ENCODE results near the gene ZNF750. TPM values are rescaled to one million over a fixed set of nuclear protein-coding genes. Genes with fewer than 3 reads are reported as not detected.

ZNF750 gene
- total and polyA plus RNA-seq, 2 experiments from 2014 or later, result 0.13 to 0.17 TPM

GRCh38 chr17:82849076-82849945, 9.5 kb upstream of the ZNF750 start:
- peaks cover 26% of the 10 kb centered on the region for H3K36me3 Mint-ChIP-seq (ENCODE audit: low read depth)
- H3K9me2 ChIP-seq (ENCODE audit: insufficient read depth), result no peaks in the 10 kb centered on the region

More at GRCh38 chr17:82849076-82849945, 9.5 kb upstream of the ZNF750 start:
- Mint-ChIP-seq H3K27ac (no peak overlapping the region), H3K27me3 (ENCODE audit: insufficient read depth, low read depth, poor library complexity) (peaks cover 7% of the 10 kb centered on the region), H3K4me3 (no peak overlapping the region; the same call in 2 of the 3 replicates), H3K9me3 (peaks cover 8% of the 10 kb centered on the region), H3K4me1 (peaks cover 6% of the 10 kb centered on the region)
- Histone ChIP-seq H4K20me1 (replicated peaks; ENCODE audit: insufficient read depth) (peaks cover 8% of the 10 kb centered on the region), H3K27me3 (ENCODE audit: insufficient read depth) (no peaks in the 10 kb centered on the region), H3K36me3 (ENCODE audit: insufficient read depth) (no peaks in the 10 kb centered on the region), H3K4me1 (ENCODE audit: insufficient read depth) (no peaks in the 10 kb centered on the region), H3K4me2 (no peak overlapping the region), H3K27ac (ENCODE audit: low read depth) (no peak overlapping the region), H2AFZ (no peak overlapping the region), H3F3A (replicated peaks; ENCODE audit: low read depth) (0 out of 2 replicates have a peak, but pooled peaks cover 2% of the 10 kb centered on the region), H3K4me3 (no peak overlapping the region), H3K79me2 (replicated peaks; ENCODE audit: insufficient read depth) (peaks cover 21% of the 10 kb centered on the region; the same call in 1 of the 2 replicates)
- ATAC-seq (no peak), DNase-seq (ENCODE audit: low spot score) (no peak)
- no peak for TF ChIP-seq ZNF114 (CRISPR knock-in tag; IDR thresholded peaks at IDR 0.05)
- TF ChIP-seq JUNB (IDR thresholded peaks at IDR 0.05; ENCODE audit: unreplicated experiment), result no peak
- TF ChIP-seq ETS1 (IDR thresholded peaks at IDR 0.05), result no peak
- no peak for TF ChIP-seq NANOG (IDR thresholded peaks at IDR 0.05; ENCODE audit: borderline replicate concordance)
- no peak for TF ChIP-seq ZNF331 (CRISPR knock-in tag; IDR thresholded peaks at IDR 0.05; ENCODE audit: low read depth)
- no peak for TF ChIP-seq STAT1 (IDR thresholded peaks at IDR 0.05; ENCODE audit: unreplicated experiment)
- no peak for TF ChIP-seq EZH2phosphoT487 (IDR thresholded peaks at IDR 0.05; ENCODE audit: unreplicated experiment)
- TF ChIP-seq EZH2 (IDR thresholded peaks at IDR 0.05; ENCODE audit: low read depth, unreplicated experiment), result no peak
- no peak for TF ChIP-seq ZNF462 (CRISPR knock-in tag; IDR thresholded peaks at IDR 0.05)
- no peak for TF ChIP-seq POLR2AphosphoS5 (IDR thresholded peaks at IDR 0.05; ENCODE audit: low read depth)
- no peak for TF ChIP-seq CTCF (conservative IDR thresholded peaks at IDR 0.05; ENCODE audit: low read depth in 2 of 2)
- no peak for TF ChIP-seq REST (IDR thresholded peaks at IDR 0.05; ENCODE audit: unreplicated experiment)
- TF ChIP-seq CREB1 (CRISPR knock-in tag; IDR thresholded peaks at IDR 0.05; ENCODE audit: low read depth), result no peak

Data from GM23338 (cell line).